A549 (cell line): Measurements from ENCODE around the gene DUSP2.

Experiments
- CTCF ChIP-seq: fragments of >200 bp; sonication (Bioruptor Twin); formaldehyde crosslinking; IDR thresholded peaks from 3 replicates; pipeline ENCODE4 v1.5.1; 2016
- JUNB ChIP-seq: fragments of >200 bp; sonication (Bioruptor Twin); formaldehyde crosslinking; IDR thresholded peaks from 2 replicates; pipeline ENCODE4 v1.6.1; 2016
- MAX ChIP-seq: IDR thresholded peaks from 2 replicates; pipeline ENCODE4 v1.6.1; 2012
- NR3C1 ChIP-seq: fragments of >200 bp; sonication (Bioruptor Twin); formaldehyde crosslinking; IDR thresholded peaks from 3 replicates; pipeline ENCODE4 v1.6.1; 2017
- PBX3 ChIP-seq: IDR thresholded peaks from 2 replicates; pipeline ENCODE4 v1.6.1; 2012
- PHF8 ChIP-seq: fragments of 200-600 bp; sonication (generic); IDR thresholded peaks from 2 replicates; pipeline ENCODE4 v1.6.1; 2016; ENCODE audit warnings: low read depth, mild to moderate bottlenecking, antibody characterized with exemption, moderate library complexity, borderline replicate concordance
- POLR2A ChIP-seq: IDR thresholded peaks from 2 replicates; pipeline ENCODE4 v1.6.1; 2012; ENCODE audit warnings: mild to moderate bottlenecking, low read length
- ZSCAN20 ChIP-seq: fragments of 250-450 bp; sonication (Bioruptor Pico); IDR thresholded peaks from 2 replicates; pipeline ENCODE4 v1.8.0; 2022; ENCODE audit warnings: mild to moderate bottlenecking, moderate library complexity

GRCh38 chr2:96148410-96149217 is 3.4 kb upstream of the DUSP2 start:
- no peak for TF ChIP-seq CTCF
- TF ChIP-seq MAX: no peak
- TF ChIP-seq PBX3: no peak
- no peak for TF ChIP-seq PHF8
- TF ChIP-seq ZSCAN20 (CRISPR knock-in tag): no peak
- TF ChIP-seq NR3C1: no peak
- no peak for TF ChIP-seq JUNB
- TF ChIP-seq POLR2A: no peak
